HG02610 (cell line): Measurements from ENCODE around the gene COL19A1.

ENCODE experiments used
- ATAC-seq: cut with Tn5 transposase; IDR thresholded peaks from one replicate; pipeline ENCODE4 v1.9.1; 2021; ENCODE audit warnings: mild to moderate bottlenecking, moderate library complexity; ENCODE audit not compliant: unreplicated experiment

Gene COL19A1

DNA sequence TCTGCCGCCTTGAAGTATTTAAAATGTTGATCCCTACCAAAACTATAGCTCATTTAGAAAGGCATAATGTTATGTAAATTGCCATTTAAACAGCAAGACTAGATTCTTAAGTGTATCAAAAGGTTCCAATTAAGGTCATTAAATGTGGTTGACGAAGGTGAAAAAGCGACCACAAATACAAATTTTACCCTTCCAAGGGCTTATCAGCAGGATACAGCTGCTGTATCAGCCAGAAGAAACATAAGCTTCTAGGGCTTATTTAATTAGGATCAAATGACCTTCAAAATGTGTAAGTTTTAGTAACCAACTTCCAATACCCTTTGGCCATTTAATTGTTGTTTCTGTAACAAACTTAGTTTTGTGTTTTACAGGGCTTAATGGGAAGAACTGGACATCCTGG is 296.6 kb downstream of the COL19A1 start:
- ATAC-seq: no peak

DNA sequence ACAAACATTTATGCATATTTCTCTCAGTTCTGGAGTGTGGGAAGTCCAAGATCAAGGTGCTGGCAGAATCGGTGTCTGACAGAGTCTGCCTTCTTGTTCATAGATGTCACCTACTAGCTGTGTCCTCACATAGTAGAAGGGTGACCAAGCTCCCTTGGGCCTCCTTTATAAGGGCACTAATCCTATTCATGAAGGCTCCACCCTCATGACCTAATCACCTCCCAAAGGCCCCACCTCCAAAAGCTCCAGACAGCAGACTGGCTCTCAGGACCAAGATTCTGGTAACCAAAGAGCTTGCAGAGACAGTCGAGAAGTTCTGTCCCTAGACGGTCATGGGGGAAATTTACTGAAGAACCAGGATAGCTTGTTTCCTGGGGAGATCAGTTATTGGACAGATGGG is 297.4 kb downstream of the COL19A1 start:
- no peak for ATAC-seq

DNA sequence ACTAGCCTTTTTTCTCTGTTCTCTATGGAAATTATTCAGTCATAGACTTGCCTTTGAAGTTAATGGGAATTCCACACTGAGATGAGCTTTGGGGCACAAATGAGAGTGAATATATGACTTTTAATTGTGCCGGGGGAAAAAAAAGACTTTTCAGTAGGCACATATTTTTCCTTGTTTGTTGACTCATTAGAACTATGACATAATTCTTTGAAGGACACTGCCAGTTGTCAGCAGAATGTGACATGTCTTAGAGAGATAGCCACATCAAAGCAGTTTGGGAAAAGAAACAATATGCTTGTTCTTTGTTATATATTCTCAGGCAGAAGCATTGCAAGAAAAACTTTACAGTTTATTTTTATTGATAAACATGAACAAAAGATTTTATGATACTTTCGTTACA is 298.2 kb downstream of the COL19A1 start:
- ATAC-seq: no peak

DNA sequence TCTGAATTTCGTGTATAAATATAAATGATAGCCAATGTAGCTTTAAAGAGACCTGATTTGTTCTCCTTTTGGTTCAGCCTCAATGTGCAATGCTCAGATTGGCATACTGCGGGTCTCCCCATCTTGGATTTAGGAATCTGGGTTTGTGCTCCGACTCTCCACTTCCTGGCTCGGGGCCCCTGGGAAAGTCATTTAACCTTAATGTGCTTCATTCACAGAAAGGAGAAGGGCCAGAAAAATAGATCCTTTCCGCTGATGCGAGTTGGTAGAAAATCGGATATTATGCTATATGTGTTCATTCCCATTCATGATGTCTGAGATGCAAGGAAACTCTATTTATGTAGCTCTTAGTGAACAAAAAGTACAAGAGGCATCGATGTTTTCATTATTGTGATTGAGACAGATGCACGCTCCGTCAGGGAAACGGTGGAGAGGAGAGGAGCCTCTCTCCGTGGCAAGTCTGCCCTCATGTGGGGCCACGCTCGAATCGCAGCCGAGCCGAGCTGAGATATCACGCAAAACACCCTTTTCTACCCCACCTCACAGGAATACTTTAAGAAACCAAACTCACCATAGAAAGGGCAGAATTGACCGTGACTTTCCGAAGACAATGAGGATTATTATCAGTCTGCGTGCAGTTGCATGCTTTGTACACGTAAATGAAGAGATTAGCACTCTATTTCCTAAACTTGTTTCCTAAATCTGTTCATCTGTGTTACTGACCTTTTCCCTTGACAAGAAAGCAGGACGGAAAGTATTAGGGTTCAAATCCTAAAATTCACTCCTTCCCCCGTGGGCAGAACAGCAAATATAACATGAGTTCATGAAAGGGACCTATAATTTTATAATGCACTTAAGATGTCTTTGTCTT is 300.0 kb downstream of the COL19A1 start:
- peak; percentile 90 for ATAC-seq

DNA sequence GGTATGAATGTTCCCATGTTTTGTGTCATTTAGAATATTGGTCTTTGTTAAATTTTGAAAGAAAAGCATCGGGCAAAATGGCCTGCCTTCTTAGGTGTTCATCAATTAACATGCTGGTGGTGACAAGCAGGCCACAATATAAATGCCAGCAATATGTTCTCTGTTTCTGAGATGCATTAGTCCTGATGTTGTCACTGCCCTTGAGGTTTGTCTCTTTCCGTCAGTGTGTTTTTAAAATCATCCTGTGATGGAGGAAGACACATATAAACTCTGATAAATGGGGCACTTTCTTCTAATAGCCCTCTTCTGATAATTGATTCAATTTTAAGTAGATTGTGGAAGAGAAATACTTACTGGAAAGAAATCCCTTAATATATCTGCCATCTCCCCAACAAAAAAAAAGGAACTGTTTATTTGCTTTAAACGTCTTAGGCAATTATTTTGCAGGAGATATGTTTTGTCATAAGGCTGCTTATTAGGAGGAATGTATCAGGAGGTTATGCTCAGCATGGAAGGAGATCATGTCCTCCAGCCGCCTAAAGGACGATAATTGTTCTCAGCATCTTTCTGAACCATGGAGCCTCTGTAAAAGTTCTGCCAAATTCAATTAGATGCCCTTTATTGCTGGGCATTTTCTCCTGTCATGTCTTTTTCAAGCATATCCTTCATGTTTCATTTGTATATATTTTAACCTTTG is 302.5 kb downstream of the COL19A1 start:
- ATAC-seq: no peak

DNA sequence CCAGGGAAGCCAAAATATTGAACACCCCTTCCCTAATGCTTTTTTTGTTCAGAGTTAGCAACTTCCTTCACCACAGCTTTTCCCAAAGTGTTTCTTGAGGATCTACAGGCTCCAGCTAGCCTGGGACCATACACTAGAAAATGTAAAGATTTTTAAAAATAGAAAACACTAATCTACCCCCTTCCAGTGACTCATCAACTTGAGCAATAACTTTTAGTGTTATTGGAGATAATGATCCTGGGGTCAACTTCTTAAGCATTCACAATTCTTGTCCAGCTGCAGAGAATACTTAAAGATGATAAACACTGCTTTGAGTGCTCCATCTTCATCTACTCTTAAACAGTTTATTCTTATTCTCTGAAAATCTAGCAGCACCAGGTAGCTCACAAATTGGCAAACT is 304.9 kb downstream of the COL19A1 start:
- no peak for ATAC-seq

DNA sequence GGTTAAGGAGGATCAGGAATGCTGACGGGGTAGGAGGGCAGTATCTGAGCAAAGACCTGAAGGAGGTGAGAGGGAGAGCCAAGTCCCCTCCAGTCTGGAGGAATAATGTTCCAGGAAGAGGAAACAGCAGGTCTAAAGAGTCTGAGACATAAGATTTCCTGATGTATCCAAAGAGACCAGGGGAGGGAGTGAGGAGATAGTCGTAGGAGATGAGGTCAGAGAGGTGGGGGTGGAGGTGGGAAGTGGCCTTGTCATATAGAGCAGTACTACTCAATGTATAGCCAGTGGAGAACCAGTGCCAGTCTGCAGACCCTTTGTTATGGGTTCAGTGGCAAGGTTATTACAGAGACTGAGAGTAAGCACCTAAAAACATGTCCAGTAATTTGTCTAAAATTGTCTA is 305.9 kb downstream of the COL19A1 start:
- ATAC-seq: no peak

DNA sequence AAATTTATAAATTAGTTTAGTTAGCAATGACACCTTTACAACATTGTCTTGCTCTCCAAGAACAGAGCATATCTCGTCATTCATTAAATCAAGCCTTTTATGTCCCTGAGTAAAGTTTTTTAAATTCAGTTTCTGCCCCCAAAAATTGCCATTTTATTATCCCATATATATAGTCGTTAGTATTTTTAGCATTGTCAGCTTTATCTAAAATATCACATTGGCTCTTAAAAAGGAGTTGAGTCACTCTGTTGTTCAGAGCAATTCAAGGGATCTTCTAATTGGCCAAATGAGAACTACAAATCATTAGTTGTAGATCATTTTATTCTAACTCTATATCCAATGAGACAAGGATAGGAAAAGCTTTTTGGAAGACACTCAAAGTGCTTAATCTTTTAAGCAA is 309.4 kb downstream of the COL19A1 start:
- ATAC-seq: no peak

DNA sequence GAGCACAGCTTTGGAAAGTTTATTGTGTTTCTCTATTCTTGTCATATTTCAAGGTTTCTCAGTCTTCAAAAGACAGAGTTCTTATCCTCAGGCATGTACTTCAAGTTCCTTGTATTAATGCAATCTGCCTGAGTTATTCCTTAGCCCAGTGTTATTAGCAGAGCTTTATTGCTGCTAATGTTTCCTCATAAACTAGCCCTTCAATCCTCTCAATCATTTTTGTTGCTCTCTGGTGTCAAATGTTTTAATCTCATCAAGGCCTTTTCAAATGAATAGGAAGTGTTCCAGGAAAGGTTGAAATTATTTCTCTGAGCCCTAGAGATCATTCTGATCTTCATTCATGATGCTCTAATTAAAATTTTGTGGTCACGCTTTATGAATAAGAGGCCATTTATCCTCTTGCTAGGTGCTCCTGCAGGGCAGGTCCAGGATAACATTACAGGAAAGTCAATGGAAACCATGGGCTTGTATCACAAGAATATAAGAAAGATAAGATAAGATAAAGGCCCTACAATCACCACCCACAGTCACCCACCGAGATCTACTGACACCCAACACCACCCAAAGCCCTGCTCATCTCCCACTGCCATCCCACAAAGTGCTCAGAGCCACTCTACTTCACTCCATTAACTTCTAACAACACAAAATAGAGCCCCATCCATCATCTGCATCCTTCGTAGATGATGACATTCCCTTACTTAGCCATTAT is 310.6 kb downstream of the COL19A1 start:
- no peak for ATAC-seq

DNA sequence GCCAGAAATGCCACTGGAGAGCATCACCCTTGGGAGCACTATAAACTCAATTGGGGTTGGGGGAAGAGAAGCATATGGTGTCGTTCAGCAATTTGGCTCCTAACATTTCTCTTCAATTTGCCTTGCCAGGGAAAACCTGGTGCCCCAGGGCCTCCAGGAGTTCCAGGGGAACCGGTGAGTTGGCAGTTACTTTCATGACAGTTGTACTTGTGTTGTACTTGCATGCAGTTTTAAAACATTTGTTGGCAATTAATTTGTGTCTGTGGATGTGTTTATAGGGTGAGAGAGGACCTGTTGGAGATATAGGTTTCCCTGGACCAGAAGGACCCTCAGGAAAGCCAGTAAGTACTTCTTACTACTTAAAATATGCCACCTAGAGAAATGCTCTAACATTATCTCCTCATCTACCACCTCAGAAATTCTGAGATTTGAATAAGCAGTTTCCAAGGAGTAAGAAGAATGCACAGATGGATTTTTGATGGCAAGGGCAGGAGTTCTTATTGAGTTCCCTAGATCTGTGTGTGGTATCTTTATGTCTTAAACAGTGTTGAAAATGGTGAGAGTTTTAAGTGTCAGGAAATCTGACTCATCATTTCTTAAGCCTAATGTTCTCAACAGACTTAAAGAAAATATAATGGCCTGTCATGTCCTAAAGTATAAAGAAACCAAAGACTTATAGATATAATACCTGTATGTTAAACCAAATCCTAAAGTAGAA is 314.0 kb downstream of the COL19A1 start:
- ATAC-seq: peak; percentile 16

DNA sequence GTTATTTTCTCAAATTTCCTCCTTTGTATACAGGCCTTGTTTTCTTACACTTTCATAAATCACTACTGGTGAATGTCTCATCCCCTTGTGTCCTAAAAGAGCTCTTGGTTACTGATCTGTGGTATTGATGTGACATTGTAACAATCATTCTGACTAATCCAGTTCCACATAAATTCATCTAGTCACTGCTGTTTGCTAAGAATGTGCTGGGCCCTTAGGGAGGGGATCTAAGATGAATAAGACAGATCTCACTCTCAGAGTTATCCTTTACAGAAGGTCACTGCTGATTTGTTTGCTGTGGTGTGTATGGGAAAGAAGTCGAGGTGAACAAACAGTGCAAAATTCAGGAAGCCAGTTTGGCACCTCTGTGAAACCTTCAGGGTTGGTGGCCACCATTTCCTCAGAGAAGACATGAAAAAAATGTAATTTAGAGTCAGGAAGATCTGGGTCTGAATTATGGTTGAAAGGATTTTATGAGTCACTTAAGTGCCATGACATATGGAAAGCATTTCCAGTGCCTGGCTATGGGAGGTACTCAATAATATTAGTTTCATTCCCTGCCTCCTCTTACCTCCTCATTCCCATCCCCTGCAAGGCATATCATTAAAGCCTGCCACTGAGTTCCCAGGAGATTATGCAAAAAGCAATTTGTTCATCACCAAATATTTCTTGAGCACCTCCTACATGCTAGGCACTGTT is 314.7 kb downstream of the COL19A1 start:
- peak; percentile 96 for ATAC-seq

DNA sequence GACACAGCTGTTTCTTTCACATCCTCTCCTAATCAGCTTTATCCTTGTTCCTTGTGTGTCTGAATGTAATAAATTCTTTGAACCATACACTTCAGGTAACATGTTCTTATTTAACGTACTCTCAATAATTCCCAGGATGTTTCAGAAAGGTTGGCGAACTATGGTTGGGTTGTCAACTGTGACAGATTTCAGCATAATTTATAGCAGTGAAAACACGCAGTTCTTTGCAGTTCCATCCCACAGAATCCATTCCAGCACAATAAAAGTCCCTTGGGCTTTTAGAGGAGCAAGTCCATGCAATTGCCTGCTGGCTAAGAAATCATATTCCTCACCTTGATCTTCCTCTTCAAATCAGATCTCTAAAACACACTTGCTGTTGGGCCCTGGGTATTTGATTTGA is 317.2 kb downstream of the COL19A1 start:
- ATAC-seq: no peak

DNA sequence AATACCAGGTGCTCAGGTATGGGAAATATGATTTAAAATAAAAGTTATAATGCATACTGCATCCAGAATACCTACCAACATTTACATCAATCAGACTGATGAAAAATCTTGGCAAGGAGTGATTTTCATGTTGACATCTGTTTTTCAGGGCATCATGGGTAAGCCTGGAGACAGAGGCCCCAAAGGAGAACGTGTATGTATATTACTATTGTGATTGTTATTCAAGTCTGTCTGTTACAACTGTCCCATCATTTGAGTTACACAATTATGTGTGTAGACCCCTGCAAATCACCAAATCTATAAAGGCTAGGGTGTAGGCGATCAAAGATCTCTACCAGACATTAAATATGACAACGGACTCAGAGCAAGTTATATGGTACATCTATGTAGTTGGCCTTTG is 318.4 kb downstream of the COL19A1 start:
- ATAC-seq: no peak

DNA sequence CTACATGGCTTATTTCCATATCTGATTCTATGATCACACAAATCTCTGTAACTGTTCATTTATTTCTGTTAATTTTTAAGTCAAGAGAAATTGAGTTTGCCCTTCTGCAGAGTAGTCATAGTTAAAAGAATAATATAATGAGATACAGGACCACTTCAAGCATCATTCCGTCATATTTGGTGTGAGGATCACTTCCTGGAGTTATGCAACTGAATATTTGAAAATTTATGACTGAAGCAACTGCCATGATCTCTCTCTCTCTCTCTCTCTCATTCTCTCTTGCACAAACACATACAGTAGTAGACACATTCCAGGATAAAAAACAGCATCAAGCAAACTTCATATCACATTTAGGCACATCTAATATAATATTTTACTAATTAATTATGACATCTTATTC is 320.1 kb downstream of the COL19A1 start:
- no peak for ATAC-seq

DNA sequence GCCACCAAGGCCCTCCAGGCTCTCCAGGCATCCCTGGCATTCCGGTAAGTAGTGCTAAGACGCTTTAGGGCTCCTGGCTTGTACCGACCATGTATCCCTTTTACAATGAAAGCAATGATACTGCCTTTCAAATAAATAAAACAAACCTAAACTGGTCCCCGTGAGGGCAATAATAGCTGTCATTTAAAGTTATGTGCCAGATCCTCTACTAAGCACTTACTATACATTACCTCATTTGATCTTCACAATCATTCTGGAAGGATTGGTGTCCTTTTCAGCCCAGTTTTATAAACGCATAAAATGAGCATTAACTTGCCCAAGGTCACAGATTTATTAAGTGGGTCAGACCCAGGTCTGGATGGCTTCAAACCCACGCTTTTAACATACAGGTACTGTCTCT is 321.8 kb downstream of the COL19A1 start:
- ATAC-seq: no peak

DNA sequence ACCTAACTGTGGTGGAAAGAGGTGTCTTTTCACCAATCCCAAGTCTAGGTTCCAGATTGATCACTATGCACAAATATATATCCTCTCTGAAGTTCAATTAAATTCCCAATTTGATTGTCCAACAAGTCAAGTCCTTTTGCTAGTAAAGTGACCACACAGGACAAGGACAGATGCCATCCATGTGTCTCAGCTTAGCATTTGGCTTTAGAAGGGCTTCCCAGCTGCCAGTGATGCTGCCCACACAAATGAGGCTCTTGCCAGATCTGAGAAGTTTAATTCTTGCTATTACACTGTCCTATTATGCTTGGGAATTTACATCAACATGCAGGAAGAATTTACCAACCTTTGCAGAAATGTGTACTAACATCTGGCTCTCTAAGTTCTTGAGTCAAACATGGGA is 328.1 kb downstream of the COL19A1 start:
- ATAC-seq: no peak

DNA sequence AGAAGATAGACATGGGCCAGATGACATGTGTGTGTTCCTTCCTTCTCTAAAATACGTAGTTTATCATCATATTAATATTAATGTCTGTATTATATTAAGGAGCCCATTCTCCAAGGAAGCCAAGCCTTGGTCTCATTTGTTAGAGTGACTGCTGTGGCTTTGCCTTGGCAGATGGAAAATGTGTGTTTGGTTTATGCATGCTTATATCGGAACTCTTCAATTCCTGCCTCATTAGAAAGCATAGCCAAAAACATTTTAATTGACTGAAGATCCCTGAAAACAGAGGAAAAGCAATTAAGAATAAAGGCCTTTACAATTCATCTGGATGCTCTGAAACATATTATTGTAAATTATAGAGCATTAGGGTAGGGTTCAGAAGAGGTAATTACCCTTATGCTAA is 330.2 kb downstream of the COL19A1 start:
- ATAC-seq: no peak

DNA sequence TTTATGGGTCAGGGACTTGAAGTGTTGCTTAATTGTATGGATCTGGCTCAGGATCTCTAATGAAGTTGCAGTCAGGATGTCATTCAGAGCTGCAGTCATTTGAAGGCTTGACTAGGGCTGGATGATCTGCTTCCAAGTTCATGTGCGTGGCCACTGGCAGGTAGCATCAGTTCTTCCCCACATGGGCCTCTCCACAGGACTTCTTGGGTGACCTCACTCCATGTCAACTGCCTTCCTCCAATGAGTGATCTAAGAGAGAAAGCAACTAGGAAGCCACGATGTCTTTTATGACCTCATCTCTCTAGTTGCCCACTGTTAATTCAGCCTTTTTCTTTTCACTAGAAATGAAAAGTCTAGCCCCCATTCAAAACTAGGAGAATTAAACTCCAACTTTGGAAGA is 332.4 kb downstream of the COL19A1 start:
- ATAC-seq: no peak

DNA sequence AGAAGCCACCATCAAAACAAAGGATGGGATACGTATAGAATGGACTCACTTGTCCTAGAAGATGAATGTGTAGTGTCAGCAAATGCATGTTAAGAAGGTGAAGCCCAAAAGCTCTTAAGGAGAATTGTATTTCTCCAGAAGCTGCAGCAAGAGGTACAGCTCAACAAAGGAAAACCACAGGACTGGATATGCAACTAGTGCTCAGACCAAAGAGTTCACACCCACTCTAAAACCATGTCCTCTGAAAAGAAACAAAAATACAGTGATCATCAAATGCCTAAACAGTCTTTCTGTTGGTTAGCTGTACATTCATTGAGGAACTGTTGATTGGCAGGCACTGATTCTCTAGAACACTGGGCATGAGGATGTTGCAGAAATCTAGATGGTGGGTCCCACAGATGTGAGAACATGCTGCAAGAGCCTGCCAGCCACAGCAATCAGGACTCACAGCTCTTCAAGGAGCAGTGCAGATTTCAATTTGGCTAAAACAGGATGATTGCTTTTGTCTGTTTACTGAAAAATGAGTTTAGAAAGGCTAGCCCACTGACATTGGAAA is 342.0 kb downstream of the COL19A1 start:
- no peak for ATAC-seq

DNA sequence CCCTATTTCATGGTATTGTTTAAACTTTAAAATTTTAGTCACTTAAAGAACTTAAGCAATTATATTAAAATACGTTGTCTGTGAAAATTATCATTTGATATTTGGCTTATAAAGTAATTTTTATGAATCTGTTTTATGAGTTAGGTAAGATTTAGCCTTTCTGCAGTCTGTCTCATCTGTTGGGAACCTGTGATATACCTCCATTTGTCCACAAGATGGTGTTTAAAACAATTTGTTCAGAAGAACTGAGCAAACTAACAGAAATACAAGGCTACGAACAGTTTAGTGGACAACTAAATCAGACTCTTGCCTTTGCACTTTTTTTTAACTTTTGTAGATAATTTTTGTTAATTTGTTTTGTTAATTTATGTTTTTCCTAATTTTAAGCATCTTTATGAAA is 344.1 kb downstream of the COL19A1 start:
- ATAC-seq: no peak
